ENCODE measurements around the gene NANP. TPM values are rescaled to one million over a fixed set of nuclear protein-coding genes. Genes with fewer than 3 reads are reported as not detected.

The NANP gene
- total RNA-seq, 1 donor from 2014 or later: 7.6 TPM

DNA sequence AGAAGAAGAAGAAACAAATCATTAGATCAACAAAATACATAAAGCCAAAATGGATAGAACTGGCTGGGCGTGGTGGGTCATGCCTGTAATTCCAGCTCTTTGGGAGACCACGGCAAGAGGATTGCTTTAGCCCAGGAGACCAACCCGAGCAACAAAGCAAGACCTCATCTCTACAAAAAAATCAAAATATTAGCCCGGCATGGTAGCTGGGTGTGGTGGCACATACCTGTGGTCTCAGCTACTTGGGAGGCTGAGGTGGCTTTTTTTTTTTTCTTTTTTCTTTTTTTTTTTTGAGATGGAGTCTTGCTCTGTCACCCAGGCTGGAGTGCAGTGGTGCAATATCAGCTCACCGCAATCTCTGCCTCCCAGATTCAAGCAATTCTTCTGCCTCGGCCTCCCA lies 59.9 kb downstream of the NANP start:
- Mint-ChIP-seq H3K27ac (ENCODE audit: unreplicated experiment) (no peak overlapping the region), H3K4me3 (ENCODE audit: unreplicated experiment) (no peak overlapping the region), H3K9me3 (ENCODE audit: low read depth) (peaks cover 8% of the 10 kb centered on the region), H3K4me1 (ENCODE audit: low read depth) (peaks cover 15% of the 10 kb centered on the region), H3K36me3 (ENCODE audit: low read depth) (peaks cover 8% of the 10 kb centered on the region), H3K27me3 (ENCODE audit: low read depth) (no peaks in the 10 kb centered on the region)
- TF ChIP-seq, protein P1, sequence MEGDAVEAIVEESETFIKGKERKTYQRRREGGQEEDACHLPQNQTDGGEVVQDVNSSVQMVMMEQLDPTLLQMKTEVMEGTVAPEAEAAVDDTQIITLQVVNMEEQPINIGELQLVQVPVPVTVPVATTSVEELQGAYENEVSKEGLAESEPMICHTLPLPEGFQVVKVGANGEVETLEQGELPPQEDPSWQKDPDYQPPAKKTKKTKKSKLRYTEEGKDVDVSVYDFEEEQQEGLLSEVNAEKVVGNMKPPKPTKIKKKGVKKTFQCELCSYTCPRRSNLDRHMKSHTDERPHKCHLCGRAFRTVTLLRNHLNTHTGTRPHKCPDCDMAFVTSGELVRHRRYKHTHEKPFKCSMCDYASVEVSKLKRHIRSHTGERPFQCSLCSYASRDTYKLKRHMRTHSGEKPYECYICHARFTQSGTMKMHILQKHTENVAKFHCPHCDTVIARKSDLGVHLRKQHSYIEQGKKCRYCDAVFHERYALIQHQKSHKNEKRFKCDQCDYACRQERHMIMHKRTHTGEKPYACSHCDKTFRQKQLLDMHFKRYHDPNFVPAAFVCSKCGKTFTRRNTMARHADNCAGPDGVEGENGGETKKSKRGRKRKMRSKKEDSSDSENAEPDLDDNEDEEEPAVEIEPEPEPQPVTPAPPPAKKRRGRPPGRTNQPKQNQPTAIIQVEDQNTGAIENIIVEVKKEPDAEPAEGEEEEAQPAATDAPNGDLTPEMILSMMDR (IDR thresholded peaks at IDR 0.05): no peak
- DNase-seq (ENCODE audit: low spot score): no peak

GRCh38 chr20:25563362-25563761 lies 60.5 kb downstream of the NANP start:
- no peak overlapping the region for H3K27ac Mint-ChIP-seq (ENCODE audit: unreplicated experiment)
- TF ChIP-seq, protein P1 (IDR thresholded peaks at IDR 0.05): no peak
- H3K4me3 Mint-ChIP-seq (ENCODE audit: unreplicated experiment): no peak overlapping the region
- DNase-seq (ENCODE audit: low spot score): no peak
- peaks cover 8% of the 10 kb centered on the region for H3K9me3 Mint-ChIP-seq (ENCODE audit: low read depth)
- H3K36me3 Mint-ChIP-seq (ENCODE audit: low read depth): peaks cover 8% of the 10 kb centered on the region
- H3K27me3 Mint-ChIP-seq (ENCODE audit: low read depth): no peaks in the 10 kb centered on the region
- H3K4me1 Mint-ChIP-seq (ENCODE audit: low read depth): peaks cover 15% of the 10 kb centered on the region

Other genes with a start within 250 kb of the NANP start
- gene ABHD12, start 233.2 kb downstream of the NANP start, total RNA-seq: 45.4 to 49.4 TPM (median 48.8 TPM) in 3 replicates
- 3.5 to 7.3 TPM (median 4.9 TPM) in 3 replicates for gene GINS1, start 216.3 kb downstream of the NANP start, total RNA-seq
- gene NINL, start 38.5 kb downstream of the NANP start, total RNA-seq: 10.6 to 12.3 TPM (median 10.7 TPM) in 3 replicates
- gene ZNF337, start 72.8 kb upstream of the NANP start, total RNA-seq: 10.7 to 12.0 TPM (median 11.2 TPM) in 3 replicates